GM18505 (cell line): ENCODE data around the gene TFF2.

Experiments used
- ATAC-seq: cut with Tn5 transposase; IDR thresholded peaks from one replicate; pipeline ENCODE4 v1.9.1; 2021; ENCODE audit not compliant: unreplicated experiment
- POLR2A ChIP-seq: IDR thresholded peaks from 4 replicates; pipeline ENCODE4 v1.6.1; 2011; ENCODE audit warnings: borderline replicate concordance; ENCODE audit not compliant: insufficient read depth, insufficient read length; ENCODE audit errors: extremely low read depth

The TFF2 gene

DNA sequence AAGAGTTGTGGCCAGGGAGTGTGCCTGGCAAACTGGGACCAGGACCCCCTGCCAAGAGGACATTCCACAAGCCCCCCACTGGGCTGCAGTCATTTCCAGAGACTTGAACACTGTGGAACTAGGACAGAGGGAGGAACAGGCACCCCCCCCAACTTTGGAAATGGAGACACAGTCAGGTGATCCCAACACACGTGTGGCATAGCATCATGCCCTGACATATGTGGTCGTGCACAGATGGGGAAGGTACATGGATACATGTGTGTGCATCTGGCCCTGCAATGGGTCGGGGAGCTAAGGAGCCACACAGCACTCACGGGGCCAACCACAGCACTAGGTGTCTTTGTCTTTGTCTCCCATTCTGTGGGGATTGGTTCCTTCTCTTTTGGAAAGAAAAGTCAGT lies 28.9 kb downstream of the TFF2 start:
- TF ChIP-seq POLR2A, result no peak
- ATAC-seq, result no peak

DNA sequence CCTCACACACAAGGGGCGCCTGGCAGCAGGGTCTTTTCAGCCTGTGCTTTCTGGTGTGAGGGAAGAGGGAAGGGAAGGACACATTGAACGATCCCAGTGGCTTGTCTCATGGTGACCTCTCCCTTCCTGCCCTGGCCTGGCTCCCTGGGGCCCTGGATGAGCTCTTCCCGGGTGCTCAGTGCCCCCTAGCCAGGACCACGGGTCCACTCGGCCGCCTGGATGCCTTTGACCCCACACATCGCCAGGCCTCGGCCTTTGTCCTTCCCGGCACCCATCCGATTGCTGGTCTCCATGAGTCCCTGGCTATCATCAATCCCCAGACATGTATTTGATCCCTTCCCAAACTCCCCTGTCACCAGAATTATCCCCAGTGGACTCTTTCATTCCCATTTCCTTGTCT lies 29.6 kb downstream of the TFF2 start:
- no peak for ATAC-seq
- TF ChIP-seq POLR2A, result no peak

- no peak for TF ChIP-seq POLR2A
- no peak for ATAC-seq
These were observed 30.0 kb downstream of the TFF2 start for GRCh38 chr21:42320791-42321190.

GRCh38 chr21:42319851-42320572 lies 30.8 kb downstream of the TFF2 start:
- no peak for ATAC-seq
- TF ChIP-seq POLR2A, result no peak

DNA sequence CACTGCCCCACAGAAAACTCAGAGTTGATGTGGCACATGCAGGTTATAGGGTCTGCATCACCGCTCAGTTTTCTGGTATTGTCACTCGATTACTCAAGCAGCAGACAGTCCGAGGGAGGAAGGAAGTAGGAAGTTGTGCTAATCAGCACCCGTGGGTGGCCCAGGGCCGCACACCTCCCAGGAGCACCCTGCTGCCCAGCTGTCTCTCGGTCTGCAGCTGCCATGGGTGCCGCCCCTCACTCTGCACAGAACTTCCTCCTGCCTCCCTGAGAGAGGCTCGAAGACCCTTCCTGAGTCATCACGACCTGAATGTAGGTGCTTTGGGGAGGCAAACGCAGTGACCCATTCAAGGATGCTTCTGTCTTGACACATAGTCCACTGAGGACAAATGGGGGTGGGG lies 31.4 kb downstream of the TFF2 start:
- ATAC-seq, result no peak

DNA sequence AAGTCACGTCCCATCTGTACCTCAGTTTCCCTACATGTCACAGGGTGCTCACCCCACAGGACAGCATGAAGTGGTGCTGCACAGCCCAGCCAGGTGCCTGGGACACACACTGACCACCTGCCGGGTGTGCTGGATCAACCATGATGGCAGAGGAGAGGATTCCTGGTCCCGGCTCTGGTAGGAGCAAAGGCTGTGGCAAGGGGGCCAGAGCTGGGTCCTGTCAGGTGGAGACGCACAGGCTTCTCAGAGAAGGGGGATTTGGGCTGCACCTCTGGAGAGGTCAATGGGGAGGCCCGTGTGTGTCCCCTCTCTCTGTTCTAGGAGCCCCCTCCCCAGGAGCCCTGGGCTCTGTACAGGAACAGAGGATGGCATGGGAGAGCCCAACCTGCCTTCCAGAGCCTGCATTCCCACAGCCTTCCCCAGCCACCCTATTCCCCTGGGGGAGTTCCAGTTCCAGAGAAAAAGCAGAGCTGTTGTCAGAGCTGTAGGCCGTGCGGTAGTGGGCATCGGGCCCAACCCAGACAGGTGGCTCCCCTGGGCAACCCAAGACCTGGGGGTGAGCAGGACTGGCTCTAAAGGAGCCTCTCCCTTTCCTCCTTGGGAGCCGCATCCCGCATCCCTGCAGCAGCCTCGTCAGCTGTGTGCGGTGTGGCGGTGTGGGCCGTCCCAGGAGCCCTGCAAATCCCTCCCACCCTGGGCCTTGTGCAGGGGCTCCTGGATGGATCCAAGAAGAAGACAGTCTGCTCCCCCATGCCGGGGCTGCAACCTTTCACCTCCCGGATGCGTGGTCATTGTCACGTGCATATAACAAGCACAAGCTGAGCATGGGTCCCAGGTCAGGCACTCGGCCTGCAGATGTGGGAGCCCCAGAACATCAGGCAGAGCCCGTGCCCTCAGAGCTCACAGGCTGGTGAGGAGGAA lies 32.7 kb downstream of the TFF2 start:
- ATAC-seq, result no peak
- no peak for TF ChIP-seq POLR2A

More for the DNA sequence above, 31.4 kb downstream of the TFF2 start:
- no peak for TF ChIP-seq POLR2A

- TF ChIP-seq POLR2A, result no peak
- no peak for ATAC-seq
These were observed 33.5 kb downstream of the TFF2 start for GRCh38 chr21:42317341-42317741.

GRCh38 chr21:42316891-42317290 lies 33.9 kb downstream of the TFF2 start:
- TF ChIP-seq POLR2A, result no peak
- ATAC-seq, result no peak

- no peak for ATAC-seq
- TF ChIP-seq POLR2A, result no peak
These were observed 35.4 kb downstream of the TFF2 start, which contains the start of gene TFF3 for GRCh38 chr21:42315296-42315891. TSS of gene TFF3 (minus strand) at chr21:42315409. CDS start at chr21:42315374, 35 bp downstream.

- no peak for TF ChIP-seq POLR2A
These were observed 36.0 kb downstream of the TFF2 start for GRCh38 chr21:42314616-42315295.

GRCh38 chr21:42313501-42313969 lies 37.3 kb downstream of the TFF2 start:
- ATAC-seq, result no peak
- no peak for TF ChIP-seq POLR2A

More at GRCh38 chr21:42314616-42315295, 36.0 kb downstream of the TFF2 start:
- no peak for ATAC-seq

- no peak for TF ChIP-seq POLR2A
- ATAC-seq, result no peak
These were observed 38.1 kb downstream of the TFF2 start for GRCh38 chr21:42312626-42313104.
